CD4-positive, alpha-beta T cell treated with Interleukin-21 for 1 hour (primary cell): ENCODE results near the gene PROKR1.
A peak's percentile ranks its signal among the peaks of the same experiment; 100 is the strongest.
"Not testable (repeated sequence)": the region's sequence is repeated elsewhere in the genome, so short reads cannot be mapped to it uniquely, and the experiment has no call there.

Experiments
- DNase-seq: peaks from one replicate; pipeline ENCODE4 v3.0.0-alpha.2; 2020

The PROKR1 gene

DNA sequence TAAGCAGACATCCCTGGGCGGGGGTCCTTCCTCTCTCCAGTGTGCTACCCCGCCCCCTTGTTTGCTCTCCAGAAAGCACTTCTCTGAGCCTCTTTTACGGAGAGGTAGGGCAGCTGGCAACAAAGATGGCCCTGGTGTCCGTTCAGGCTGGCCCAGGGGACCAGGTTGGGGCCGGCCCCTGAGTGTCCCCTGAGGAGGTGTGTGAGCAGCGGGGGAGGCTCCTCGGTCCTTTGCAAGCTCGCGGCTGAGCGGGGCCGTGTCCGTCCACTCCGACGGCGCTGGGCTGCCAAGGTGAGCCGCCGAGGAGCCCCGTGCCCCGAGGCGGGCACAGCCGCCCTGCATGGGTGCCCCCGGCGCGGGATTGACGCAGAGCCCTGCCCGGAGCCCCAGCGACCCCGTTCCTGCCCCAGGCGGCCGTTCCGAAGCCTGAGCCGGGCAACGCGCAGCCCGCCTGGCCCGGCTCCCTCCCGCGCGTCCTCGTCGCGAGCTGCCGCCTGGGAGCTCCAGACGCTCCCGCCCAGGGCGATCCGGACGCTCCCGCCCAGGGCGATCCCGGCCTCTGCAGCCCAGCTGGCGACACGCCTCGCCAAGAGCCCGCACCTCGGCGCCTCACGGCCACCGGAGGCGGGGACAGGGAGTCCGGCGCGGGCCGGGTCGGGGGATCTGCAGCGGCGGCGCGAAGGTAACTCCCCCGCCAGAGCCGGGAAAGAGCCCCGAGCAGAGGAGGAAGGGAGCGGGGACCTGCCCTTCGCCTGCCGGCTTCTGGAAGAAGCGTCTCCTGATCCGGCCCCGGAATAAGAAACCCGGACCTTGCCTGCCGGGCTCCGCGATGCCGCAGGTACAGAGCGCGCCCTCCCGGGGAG is at the start of gene PROKR1:
Gene PROKR1, plus strand, starts transcription at position 569 of the 863 bp plus-strand sequence. CDS start 2,243 bp downstream, outside the sequence.
- no peak for DNase-seq

DNA sequence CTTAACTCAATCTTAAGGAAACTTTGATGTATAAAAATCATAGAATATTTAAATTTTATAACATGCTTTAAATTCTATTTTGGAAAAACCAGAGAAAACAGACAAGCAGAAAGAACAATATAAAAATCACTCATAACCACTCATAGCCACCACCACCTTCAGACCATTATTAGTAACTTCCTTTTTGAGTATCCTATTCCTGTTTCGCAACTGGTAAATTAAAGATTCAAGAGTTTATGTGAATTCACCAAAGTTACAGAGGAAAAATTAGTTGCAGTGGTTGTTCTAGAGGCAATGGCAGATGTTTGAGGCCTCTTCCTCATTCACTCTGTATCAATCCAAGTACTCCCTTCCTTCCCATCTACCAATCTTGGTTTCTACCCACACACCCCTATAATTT is 49.3 kb upstream of the PROKR1 start:
- no peak for DNase-seq

DNA sequence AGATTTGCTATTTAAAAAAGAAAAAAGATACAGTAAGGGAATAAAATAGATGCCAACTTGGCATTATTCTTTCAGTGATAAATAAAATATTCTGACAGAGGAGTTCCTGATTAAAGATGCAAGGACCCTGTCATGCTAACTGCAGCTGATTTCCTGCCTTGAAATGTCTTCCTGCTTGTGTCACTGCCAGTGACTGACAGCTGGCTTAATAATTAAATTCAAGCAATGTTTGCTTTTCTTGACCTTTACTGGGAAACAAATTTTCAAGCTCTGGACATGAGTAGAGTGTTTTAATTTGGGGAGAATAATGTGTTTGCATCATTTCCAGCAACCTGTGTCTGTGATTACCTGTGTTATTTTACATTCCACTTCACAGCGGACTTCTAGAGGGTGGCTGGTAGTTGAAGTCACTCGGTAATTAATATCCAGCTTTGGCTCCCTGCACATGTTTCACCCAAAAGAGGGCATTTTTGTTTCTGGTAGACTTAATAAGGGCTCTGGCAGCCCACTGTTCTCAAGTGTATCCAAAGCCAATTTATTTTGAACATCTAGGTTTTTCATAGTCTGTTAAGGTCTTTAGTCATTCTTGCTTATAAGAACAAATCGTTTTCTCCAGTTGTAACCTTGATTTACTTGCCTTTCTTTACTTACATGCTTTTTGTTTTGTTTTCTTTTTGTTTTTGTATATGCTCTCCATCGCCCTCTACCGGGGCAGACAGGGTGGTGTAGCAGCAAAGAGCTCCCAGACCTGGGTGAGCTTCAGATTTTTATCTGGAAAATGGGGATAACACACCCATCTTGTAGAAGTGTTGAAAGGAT is 48.5 kb upstream of the PROKR1 start:
- DNase-seq: peak; percentile 63

DNA sequence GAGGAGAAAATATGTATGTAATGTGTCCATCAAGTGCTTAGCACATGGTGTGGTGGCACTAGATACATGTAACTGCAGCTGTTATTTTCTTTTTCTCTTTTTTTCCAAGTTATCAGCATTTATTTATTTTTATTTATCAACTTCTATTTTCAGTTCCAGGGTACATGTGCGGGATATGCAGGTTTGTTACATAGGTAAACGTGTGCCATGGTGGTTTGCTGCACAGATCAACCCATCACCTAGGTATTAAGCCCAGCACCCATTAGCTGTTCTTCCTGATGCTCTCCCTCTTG is 47.9 kb upstream of the PROKR1 start:
- DNase-seq: not testable (repeated sequence)

DNA sequence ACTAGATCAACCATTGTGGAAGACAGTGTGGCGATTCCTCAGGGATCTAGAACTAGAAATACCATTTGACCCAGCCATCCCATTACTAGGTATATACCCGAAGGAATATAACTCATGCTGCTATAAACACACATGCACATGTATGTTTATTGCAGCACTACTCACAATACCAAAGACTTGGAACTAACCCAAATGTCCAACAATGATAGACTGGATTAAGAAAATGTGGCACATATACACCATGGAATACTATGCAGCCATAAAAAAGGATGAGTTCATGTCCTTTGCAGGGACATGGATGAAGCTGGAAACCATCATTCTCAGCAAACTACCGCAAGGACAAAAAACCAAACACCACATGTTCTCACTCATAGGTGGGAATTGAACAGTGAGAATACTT is 42.9 kb upstream of the PROKR1 start:
- not testable (repeated sequence) for DNase-seq

DNA sequence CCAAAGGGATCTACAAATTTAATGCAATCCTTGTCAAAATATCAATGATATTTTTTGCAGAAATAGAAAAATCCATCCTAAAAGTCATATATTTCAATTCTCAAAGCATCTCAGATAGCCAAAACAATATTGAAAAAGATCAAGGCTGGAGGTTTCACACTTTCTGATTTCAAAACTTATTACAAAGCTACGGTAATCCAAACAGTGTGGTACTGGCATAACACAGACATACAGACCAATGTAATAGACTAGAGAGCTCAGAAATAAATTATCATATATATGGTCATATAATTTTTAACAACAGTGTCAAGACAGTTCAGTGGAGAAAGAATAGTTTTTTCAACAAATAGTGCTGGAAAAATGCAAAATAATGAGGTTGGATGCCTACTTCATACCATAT is 40.3 kb upstream of the PROKR1 start:
- no peak for DNase-seq

GRCh38 chr2:68604077-68604476 is 39.3 kb upstream of the PROKR1 start:
- DNase-seq: no peak

DNA sequence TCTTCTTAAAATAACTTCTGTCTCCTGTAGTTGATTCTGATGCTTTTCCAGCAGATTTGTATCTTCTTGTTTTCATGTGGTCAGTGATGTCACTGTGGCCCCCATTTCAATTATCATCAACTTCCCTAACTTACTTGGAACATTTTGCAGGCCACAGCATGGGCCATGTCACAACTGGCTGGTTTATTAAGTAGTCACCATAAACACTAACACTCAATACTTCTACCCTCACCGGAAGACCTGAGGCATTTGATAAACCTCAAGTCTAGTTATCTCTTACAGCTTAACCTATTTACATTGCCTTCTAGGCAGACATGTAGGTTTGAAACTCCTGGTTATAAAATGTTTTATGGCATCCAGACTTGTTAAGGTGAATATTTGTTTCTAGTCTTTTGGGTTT is 37.4 kb upstream of the PROKR1 start:
- no peak for DNase-seq

DNA sequence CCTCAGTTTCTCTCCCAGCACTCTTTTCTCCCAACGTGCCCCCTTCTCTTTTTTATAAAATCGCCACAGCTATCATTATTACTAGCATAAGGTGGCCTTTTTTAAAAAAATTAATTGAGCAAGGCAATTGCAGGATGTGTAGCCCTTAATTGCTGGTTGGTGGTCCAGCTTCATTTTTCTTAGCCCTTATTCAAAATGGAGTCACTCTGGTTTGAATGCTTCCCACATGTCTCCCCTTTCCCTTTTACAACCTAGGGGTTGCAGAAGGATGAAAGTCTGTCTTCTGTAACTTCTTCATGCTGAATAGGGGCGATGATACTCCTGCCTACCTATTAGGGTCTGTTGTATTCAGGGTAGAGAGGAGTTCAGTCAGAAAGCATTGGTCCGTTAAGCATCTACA is 36.6 kb upstream of the PROKR1 start:
- DNase-seq: no peak

DNA sequence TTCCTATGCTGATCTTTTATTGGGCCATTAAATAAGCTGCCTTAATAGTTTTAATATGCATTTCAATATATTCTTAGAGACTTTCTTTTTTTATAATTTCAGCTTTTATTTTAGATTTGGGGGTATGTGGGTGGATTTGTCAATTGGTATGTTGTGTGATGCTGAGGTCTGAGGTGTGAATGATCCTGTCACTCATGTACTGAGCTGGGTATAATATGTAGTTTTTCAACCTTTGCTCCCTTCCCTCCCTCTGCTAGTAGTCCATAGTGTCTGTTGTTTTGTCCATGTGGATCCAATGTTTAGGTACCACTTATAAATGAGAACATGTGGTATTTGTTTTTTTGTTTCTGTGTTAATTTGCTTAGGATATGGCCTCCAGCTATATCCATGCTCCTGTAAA is 35.5 kb upstream of the PROKR1 start:
- DNase-seq: no peak

DNA sequence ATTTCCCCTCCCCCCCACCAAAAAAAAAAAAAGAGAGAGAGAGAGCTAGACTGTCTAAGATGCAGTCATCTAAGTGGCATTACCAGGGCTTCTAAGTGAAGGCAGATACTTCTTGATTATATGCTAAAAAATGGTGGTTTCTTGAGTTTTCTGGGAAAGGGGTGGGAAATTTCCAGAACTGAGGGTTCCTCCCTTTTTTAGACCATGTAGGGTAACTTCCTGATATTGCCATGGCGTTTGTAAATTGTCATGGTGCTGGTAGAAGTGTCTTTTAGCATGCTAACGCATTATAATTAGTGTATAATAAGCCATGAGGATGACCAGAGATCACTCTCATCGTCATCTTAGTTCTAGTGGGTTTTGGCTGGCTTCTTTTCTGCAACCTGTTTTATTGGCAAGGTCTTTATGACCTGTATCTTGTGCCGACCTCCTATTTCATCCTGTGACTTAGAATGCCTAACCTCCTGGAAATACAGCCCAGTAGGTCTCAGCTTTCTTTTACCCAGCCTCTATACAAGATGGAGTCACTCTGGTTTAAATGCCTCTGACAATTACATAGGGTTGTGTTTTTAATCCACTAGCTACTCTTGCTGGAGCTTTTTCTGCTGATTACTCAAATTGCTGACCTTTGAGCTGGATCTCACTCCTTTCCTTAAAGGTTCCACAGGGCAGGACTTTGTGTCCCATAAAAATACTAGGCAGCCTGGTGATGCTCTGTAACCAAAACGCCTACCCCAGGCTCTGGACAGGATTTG is 30.4 kb upstream of the PROKR1 start:
- no peak for DNase-seq

- DNase-seq: no peak
These were observed 22.6 kb upstream of the PROKR1 start for GRCh38 chr2:68620772-68621171.

- no peak for DNase-seq
These were observed 19.6 kb upstream of the PROKR1 start for GRCh38 chr2:68623820-68624219.

GRCh38 chr2:68627615-68628014 is 15.8 kb upstream of the PROKR1 start:
- DNase-seq: no peak

DNA sequence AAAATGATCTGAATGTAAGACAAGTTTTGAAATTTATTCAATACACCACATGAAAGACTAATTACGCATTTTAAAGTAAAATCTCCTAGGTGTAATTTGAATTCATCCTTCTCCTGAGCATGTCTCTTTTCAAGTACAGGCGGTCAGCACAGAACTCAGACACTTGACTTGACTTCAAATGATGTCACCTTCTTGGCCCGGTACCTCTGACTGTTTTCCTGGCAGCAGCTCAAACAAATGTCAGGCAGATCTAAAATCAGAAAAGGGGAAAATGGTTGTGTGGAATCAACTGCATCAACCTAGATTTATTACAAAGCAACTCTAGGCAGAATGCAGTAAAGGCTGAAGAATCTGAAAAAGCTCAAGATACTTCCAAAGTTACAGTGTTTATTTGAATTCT is 11.4 kb upstream of the PROKR1 start:
- DNase-seq: no peak

GRCh38 chr2:68637047-68637446 is 6.3 kb upstream of the PROKR1 start:
- DNase-seq: no peak

- DNase-seq: no peak
These were observed 601 bp downstream of the PROKR1 start for GRCh38 chr2:68643874-68644485.

- no peak for DNase-seq
These were observed 2.1 kb downstream of the PROKR1 start for GRCh38 chr2:68645523-68645922.

GRCh38 chr2:68646303-68646702 is 2.9 kb downstream of the PROKR1 start:
- no peak for DNase-seq

- DNase-seq: no peak
These were observed 7.3 kb downstream of the PROKR1 start for GRCh38 chr2:68650645-68651044.

GRCh38 chr2:68653034-68653433 is 9.7 kb downstream of the PROKR1 start:
- DNase-seq: no peak

GRCh38 chr2:68653538-68653982 is 10.2 kb downstream of the PROKR1 start:
- peak; percentile 39 for DNase-seq

GRCh38 chr2:68658266-68658665 is 14.9 kb downstream of the PROKR1 start:
- no peak for DNase-seq
